Measurements from ENCODE around the gene DACT2.

DACT2 gene

DNA sequence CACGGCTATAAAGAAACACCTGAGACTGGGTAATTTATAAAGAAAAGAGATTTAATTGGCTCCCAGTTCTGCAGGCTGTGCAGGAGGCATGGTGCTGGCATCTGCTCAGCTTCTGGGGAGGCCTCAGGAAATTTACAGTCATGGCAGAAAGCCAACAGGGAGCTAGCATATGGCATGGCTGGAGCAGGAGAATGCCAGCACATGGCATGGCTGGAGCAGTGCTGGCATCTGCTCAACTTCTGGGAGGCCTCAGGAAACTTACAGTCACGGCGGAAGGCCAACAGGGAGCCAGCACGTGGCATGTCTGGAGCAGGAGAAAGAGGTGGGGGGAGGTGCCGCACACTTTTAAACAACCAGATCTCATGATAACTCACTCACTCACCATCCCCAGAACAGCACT, 32.5 kb upstream of the DACT2 start:
- DNase-seq (ENCODE audit: low read depth) = no peak

DNA sequence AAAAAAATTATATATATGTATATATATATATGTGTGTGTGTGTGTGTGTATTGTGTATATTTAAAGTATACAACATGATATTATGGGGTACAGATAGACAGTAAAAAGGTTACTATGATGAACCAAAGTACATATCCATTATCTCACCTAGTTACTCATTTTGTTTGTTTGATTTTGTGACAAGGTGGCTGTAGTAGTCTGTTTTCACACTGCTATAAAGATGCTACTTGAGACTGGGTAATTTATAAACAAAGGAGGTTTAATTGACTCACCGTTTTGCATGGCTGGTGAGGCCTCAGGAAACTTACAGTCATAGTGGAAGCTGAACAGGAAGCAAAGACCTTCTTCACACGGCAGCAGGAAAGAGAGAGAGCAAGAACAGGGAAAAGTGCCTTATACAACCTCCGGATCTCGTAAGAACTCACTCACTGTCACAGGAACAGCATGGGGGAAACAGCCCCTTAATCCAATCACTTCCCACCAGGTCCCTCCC, 30.2 kb upstream of the DACT2 start:
- no peak for DNase-seq (ENCODE audit: low read depth)

DNA sequence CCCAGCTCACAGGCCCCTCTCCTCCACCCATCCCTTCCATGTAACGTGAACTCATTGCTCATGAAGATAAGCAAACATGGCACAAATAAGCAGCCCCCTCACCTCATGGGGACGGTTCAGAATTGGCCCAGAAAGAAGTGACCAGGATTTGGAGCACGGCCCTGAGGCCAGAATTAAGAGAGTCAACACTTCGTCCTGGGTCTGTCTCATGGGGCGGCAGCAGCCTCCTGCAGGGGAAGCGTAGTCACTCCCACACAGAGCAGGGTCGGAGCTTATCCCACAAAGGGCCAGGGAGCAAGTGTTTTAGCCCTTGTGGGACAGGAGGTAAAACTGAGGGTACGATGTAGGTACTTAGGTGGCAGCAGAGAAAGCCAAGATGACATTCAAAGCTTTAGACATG, 28.6 kb upstream of the DACT2 start:
- DNase-seq (ENCODE audit: low read depth) = no peak

DNA sequence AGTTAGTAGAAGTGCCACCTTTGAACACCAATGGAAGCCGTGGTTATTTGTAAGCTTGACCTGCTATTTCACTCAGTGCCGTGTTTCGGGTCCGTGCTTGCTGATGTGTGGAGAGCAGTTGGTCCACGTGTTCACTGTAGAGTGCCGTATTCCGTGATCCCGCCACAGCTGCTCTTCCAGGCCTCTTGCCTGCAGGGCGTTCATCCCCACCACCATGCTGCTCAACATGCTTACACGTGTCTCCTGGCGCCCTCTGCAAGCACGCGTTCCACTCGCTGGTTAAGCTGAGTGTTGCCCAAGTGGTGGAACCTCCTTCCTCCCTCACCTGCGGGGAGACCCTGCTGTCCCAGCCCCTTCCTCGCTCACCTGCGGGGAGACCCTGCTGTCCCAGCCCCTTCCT, 28.0 kb upstream of the DACT2 start:
- no peak for DNase-seq (ENCODE audit: low read depth)

DNA sequence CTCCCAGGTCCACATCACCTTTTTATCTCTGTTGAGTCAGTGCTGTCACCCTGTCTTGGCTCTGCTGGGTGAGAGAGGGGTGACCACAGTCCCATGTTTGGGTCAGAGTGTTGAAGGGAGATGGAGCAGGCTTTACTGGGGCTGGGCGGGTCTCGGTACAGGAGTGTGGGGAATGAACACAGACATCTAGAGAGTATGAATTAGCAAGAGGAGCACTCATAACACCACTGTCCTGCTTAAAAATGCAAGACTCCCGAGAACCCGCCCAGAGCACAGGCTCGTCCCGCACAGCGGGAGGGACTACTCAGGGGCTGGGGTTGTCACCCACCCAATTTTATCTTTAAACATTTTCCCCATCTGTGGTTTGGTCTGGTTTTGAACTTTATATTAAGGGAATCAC, 27.5 kb upstream of the DACT2 start:
- DNase-seq (ENCODE audit: low read depth) = no peak

DNA sequence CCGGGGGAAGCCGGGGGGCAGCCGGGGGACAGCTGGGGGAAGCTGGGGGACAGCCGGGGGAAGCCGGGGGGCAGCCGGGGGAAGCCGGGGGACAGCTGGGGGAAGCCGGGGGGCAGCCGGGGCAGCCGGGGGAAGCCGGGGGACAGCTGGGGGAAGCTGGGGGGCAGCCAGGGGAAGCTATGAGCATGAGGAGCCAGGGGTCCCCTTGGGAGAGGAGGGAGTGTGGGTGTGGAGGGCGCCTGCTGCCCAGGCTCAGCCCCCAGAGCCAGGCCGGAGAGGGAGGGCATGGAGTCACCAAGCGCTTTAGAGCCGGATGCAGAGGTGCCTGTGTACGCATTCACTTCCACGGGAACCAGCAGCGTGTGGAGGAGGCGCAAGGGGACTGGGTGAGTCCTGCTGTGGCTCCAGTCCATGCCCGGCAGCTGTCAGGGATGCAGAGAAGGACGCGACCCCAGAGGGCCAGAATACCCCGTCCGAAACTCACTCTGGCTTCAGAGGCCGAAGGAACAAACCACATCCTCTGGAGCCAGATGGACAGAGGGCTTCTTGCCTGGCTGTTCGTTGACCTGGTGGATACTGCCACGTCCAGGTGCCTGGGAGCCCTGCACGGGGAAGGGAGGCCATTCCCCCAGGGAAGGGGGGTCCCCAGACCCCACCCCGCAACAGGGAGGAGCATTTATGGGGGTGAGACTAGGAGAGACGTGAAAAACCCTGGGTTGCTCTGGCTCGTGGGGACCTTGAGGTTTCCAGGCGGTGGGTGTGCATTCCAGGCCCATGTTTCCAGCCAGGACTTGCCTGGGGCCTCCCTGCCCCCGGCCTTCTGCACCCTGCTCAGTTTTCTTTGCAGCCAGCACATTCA, 26.5 kb upstream of the DACT2 start:
- DNase-seq (ENCODE audit: low read depth) = no peak

DNA sequence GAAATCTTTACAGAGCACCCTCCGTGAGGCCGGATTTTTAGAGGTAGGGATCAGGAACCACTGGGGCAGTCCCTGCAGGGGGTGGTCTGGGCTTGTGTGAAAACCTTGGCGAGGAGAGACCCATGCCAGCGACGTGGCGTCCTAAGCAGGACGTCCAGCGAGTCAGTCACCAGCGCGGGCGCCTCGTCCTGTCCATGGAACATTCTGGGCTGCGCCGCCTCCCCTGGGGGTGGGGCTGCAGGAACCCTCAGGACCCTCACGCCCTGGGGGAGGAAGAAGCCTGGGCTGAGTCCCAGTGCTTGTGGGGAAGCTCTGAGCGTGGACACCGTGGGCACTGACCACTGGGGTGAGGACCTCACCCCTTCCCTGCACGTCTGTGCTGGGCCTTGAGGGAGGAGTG, 25.7 kb upstream of the DACT2 start:
- no peak for DNase-seq (ENCODE audit: low read depth)

DNA sequence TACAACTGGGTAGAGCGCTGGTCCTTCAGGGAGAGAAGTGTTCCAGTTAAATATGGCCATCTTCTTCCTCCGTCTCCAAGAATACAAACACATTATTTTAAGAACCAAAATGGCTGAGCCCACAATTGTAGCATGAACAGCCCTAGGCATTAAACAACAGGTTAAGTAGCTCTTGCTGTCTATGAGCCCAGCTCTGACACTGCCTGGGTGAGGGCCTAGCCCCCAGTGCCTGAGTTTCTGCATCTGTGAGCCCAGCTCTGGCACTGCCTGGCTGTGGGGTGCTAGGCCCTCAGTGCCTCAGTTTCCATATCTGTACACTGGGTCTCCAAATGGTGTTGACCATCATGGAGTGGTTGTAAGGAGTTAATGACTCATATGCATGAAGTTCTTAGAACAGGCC, 24.8 kb upstream of the DACT2 start:
- no peak for DNase-seq (ENCODE audit: low read depth)

DNA sequence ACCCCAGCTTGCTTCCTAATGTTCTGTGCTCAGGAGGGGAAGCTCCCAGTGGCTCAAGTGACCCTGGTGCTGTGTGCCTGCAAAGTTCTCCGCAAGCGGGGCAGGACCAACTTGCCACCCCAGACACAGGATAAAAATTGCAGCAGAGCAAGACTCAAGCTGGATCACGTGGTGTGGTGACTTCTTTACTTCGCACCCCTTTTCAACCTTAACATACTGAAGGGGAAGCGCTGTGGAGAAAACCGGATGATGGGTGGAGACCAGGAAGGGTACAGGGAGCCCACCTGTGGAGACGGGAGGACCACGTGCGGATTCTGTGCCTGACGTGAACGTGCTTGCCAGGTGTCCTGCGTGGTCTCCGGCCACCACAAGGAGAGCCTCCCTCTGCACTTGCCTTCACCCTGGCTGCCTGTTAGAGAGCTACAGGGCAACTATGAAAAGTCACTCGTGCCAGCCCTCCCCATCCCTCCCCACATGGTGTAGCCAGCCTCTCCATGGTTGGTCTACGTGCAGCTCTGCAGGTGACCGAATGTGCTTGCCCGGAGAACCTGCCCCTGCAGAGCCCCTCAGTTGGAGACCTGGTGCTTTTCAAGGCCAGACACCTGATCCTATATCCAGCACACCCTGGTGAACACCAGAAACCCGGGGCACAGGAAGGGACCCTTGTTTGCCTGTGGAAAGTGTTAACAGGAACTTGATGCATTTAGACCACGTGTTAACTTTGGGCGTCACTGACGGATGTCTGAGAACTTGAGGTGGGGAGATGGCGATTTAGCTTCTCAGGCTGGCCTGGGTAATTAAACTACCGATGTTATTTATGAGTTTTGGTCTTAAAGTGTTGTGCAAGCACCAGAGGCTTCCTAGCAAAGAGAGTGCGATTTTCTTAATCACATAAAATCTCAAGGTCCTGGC, 23.9 kb upstream of the DACT2 start:
- DNase-seq (ENCODE audit: low read depth) = no peak

DNA sequence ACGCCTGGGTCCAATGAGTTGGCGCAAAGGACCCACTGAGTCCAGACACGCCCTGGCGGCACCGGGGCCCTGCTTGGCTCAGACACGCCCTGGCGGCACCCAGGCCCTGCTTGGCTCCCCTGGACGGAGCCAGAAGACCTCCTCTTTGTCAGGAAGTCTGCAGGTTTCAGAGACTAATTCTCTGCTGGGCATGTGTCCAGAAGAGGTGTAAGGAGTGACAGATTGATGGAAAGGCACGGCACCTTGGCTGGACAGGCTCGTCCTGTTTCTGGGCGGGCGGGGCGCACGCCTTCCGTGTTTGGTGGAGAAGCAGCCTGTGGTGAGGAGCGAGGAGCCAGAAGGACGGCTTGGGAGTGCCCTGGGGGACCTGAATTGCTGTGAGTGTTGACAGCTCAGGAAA, 23.1 kb upstream of the DACT2 start:
- no peak for DNase-seq (ENCODE audit: low read depth)

DNA sequence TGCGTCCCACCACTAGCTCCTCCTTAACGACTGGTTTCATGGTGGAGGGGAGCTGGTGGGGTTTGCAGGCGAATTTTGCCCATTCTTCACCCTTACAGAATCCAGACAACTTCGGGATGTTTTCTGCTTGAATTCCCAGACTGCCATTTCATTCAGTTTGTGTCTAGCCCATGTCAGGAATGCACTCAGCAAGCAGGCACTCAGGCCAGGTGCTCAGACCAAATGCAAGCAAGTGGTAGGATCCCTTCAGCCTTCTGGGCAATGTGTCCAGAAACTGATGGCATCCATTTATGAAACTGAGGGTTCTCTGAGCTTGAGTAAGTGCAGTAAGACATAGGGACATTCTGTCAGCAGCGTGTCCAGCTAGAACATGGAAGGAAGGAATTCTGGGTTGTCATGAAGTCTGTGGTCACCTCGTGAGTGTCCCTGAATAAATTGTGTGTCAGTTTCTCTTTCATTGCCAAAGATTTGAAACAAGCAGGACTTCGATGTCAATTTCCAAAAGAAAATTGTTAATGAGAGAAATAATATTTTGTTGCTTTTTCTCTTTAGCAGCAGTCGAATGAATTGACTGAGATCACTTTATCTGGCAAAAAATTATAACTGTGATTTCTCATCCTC, 21.8 kb upstream of the DACT2 start:
- no peak for DNase-seq (ENCODE audit: low read depth)

DNA sequence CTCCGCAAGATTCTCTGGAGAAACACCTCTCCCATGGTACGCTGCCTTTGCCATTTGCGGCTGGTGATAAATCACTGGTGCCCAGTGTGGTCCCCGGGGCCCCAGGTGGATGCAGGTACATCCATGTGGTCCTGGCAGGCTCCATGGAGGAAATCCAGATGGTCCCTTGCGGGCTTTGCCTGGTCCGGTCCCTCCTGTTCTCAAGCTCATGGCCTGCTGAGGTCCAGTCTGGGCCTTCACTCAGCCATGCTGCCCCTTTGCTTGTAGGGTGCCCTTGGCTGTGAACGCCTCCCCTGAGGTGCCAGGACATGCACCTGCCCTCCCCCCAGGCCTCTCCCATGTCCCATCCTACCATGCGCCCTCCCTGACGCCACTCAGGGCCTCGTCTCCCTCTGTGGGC, 21.2 kb upstream of the DACT2 start:
- DNase-seq (ENCODE audit: low read depth) = no peak

DNA sequence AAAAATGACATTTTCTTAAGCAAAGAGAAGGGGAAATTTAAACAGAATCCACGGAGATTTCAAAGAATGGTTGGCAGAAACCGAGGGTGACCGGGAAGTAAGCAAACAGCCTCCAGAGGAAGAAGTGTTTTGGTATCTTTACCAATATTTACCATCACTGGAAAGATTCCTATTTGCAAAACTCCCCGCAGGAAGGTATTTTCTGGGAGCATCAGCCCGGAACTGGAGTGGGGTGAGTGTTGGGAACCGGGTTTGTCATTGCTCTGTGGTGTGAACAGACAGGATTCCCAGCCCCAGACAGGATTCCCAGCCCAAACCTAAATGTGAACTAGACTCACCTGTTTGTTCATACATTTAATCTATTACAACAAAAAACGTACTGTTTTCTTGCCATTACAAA, 19.2 kb upstream of the DACT2 start:
- DNase-seq (ENCODE audit: low read depth) = no peak

DNA sequence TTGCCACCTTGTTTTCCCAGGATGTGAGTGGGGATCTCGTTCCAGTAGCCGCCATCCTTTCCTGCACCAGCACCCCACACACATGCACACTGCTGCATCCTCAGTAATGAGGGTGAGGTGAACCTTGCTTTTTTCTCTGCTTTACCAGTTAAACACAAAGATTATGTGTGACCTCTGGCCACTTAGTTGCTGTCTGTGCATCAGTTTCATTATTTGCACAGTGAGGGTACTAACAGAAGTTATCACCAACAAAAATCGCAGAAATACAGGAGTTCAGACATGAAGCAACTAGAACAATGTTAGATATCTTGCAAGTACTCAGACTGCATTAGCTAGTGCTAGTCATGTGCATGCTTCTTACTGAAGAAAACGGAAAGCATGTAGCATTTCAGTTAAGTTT, 17.4 kb upstream of the DACT2 start:
- no peak for DNase-seq (ENCODE audit: low read depth)

DNA sequence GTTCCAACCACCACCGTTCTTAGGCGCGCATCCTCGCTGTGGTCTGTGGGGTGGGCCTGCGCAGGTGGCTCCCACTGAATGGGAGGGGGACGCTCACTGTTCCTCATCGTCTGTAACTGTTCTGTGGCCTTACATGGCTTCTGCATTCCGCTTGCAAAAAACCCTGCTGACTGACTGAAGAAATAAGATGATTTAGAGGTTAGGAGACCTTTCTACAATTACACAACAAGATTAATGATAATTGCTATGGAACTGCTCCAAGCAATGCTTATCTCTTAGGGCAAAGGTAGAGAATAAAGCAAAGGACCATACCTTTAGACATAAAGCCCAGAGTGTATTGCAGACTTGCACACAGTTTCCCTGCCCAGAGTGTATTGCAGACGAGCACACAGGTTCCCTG, 14.4 kb upstream of the DACT2 start:
- DNase-seq (ENCODE audit: low read depth) = no peak

DNA sequence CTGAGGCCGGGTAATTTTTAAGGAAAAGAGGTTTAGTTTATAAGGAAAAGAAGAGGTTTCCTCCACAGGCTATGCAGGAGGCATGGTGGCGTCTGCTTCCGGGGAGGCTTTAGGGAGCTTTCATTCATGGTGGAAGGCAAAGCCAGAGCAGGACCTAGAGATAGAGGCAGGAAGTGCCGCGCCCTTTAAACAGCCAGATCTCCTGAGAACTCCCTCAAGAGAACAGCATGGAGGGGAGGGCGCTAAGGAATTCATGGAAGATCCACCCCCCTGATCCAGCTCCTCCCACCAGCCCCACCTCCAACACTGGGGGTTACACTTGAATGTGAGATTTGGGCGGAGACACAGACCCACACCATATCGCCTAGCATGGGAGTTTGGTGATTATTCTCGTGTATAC, 13.9 kb upstream of the DACT2 start:
- DNase-seq (ENCODE audit: low read depth) = no peak

DNA sequence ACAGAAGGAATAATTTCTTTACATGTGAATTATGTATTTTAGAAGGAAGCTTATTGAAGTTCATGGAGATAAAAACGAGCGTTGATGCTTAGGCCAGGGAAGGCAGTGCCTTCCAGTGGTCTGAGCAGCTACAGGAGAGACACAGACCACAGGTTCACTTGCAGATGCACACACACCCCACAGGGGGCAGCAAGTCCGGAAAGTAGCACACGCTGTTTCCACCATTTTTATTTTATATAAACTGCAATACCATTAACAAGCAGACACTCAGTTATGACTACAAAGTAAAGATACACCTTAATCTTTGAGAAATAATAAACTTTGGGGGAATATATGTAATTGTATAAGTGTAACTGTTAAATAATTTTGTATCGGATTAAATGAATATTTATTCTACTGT, 13.5 kb upstream of the DACT2 start:
- no peak for DNase-seq (ENCODE audit: low read depth)

DNA sequence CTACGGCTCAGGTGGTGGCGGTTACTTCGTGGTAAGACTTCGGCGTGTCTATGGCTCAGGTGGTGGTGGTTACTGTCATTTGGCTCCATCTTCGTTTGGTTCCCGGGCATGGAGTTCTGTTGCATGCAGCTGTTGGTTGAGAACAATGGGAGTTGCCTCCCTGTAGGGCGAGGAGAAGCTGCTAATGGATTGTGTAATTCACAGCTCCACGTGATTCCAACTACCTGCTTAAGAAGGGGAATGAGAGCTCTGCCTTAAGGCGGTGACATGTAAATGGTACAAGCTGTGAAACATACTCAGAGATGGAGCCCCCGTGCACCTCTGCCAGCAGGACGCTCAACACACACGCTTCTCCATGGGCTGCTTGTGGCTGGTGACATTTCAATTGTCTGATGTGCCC, 12.4 kb upstream of the DACT2 start:
- DNase-seq (ENCODE audit: low read depth) = no peak

DNA sequence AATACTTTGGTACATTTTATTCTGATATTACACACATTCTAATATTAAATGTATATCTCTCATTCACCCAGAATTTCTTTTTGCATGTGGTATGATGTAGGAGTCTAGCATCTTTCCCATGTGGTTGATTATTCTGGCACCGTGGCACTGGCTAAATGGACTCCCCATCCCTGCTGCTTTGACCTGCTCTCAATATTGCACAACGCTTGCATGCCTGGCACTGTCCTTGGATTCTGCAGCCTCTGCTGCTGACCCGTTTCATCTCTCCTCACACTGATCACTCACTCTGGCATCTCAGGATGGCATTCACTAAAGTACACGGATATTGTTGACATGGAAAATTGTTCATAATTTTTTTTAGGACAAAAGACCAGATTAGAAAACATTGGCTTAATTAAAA, 11.5 kb upstream of the DACT2 start:
- DNase-seq (ENCODE audit: low read depth) = no peak

DNA sequence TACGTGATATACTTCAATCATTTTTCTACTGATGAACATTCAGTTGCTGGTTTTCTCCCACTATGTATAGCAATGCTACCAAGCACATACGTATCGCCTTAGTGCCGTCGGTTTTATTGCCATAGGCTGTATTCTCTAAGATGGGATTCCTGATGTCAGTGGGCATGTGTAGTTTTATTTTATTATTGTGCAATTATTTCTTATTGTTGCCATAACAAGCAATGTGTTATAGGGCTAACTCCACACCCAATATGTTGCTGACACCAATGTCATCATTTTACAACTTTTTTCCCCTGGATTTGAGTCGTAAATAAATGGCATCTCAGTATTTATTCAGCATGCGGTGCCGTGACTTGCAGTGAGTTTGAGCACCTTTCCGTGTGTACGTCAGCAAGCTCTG, 10.8 kb upstream of the DACT2 start:
- no peak for DNase-seq (ENCODE audit: low read depth)

DNA sequence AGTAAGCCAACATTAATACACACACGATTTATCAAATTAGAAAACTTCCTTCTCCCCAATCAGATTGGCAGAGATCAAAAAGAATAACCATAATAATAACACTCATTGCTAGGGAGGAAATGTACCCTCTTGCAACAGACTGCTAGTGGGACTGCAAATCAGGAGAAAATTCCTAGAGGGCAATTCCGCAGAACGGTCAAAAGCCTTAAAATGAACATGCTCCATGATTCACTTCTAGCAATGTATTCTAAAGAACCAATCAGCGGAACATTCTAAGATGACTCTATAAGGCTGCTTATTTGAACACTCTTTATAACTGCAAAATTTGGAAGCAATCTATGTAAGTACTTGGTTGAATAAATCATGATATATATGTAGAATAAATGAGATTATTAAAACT, 8.5 kb upstream of the DACT2 start:
- DNase-seq (ENCODE audit: low read depth) = no peak
